GM08714 (cell line): Measurements from ENCODE around the gene ZNF354B.
"Not testable (repeated sequence)": the region's sequence is repeated elsewhere in the genome, so short reads cannot be mapped to it uniquely, and the experiment has no call there.

ENCODE experiments used
- H3K4me3 ChIP-seq: fragments of 200-500 bp; sonication (Bioruptor generic); 2 replicates; pipeline ENCODE4 v1.5.1; 2014; ENCODE audit warnings: mild to moderate bottlenecking, low read length, inconsistent platforms
- ZNF274 ChIP-seq: IDR thresholded peaks from 2 replicates; pipeline ENCODE4 v1.6.1; 2012; ENCODE audit warnings: mild to moderate bottlenecking, low read depth, low read length

The ZNF354B gene

DNA sequence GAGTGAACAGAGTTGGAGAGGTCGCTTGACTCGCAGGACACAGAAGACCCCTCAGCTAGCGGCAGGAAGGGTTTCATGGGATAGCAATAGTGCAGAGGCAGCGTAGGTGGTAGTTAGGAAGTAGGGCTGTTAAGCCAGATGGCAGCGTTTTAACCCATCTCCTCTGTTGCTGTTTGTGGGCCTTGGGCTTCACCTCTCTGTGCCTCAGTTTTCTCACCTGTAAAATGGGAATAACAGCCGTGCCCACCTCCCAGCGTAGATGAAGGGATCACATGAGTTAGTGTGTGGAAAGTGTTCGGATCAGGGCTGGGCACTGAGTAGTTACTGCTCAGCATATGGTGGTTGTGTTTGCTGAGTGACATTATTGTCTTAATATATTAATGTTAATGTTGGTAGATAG is 1.9 kb downstream of the ZNF354B start:
- H3K4me3 ChIP-seq = no peak overlapping the region
- no peak for TF ChIP-seq ZNF274

DNA sequence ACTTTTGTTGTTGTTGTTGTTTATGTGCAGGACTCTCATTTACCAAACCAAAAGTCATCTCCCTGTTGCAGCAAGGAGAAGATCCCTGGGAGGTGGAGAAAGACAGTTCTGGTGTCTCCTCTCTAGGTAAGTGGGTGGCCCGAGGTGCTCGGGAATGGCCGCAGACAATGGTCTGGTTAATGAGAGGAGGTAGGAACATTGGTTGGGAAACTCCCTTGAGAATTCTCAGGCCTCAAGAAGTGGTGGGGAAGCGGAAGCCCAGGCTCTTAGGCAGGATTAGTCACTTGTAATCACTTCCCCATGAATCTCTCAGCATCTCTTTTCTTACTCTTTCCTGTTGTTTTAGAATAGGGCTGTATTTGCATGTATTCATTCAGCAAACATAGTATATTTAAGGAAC is 7.2 kb downstream of the ZNF354B start:
- no peak overlapping the region for H3K4me3 ChIP-seq
- TF ChIP-seq ZNF274 = no peak

DNA sequence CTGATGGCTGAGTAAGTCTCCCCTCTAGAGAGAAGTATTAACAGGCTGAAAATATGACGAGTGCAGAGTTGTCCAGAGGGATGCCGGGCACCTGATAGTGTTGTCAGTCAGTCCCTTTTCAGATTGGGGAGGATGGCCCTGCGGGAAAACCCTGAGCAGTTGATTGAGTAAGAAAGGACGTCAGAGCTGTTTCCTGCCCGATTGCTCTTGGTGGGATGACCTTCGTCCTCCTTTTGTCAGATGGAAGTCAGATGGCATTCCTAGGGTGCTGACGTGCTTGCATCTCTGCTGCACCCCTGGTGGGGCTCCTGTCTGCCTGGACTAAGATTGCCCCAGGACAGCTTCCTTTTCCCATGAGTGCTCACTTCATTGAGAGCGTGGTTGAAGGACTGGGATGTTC is 9.8 kb downstream of the ZNF354B start:
- H3K4me3 ChIP-seq = no peak overlapping the region
- TF ChIP-seq ZNF274 = no peak

DNA sequence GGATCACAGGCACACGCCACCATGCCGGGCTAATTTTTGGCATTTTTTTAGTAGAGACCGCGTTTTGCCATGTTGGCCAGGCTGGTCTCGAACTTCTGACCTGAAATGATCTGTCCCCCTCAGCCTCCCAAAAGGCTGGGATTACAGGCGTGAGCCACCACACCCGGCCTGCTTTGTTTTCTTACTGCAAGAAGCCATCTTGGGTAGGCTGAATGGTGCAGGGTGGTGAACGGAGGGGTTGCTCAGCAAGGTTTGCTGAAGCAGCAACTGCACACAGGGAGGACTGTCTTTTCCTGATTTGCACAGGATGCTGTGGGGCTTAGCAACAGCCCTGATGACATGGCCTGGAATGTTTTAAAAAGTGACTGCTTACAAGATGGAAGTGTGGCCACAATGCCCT is 10.7 kb downstream of the ZNF354B start:
- TF ChIP-seq ZNF274 = no peak
- no peak overlapping the region for H3K4me3 ChIP-seq

DNA sequence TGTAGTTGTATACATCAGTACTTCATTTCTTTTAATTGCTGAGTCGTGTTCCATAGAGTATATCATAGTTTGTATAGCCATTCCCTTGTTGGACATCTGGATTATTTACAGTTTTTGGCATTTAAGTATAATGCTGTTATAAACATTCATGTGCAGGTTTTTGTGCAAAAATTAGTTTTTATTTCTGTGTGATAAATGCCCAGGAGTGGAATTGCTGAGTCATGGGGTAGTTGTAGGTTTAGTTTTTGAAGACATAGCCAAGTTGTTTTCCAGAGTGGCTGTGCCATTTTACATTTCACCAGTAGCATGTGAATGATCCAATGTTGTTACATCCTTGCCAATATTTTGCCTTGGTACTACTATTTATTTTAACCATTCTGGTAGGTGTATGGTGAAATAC is 12.5 kb downstream of the ZNF354B start:
- TF ChIP-seq ZNF274 = no peak
- no peak overlapping the region for H3K4me3 ChIP-seq

DNA sequence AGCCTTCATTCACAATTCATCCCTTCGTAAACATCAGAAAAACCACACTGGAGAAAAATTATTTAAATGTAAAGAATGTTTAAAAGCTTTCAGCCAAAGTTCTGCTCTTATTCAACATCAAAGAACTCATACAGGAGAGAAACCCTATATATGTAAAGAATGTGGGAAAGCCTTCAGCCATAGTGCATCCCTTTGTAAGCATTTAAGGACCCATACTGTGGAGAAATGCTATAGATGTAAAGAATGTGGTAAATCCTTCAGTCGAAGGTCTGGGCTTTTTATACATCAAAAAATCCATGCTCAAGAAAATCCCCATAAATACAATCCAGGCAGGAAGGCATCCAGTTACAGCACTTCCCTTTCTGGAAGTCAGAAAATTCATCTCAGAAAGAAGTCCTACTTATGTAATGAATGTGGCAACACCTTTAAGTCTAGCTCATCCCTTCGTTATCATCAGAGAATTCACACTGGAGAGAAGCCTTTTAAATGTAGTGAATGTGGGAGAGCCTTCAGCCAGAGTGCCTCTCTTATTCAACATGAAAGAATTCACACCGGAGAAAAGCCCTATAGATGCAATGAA is 23.5 kb downstream of the ZNF354B start:
- H3K4me3 ChIP-seq = not testable (repeated sequence)

DNA sequence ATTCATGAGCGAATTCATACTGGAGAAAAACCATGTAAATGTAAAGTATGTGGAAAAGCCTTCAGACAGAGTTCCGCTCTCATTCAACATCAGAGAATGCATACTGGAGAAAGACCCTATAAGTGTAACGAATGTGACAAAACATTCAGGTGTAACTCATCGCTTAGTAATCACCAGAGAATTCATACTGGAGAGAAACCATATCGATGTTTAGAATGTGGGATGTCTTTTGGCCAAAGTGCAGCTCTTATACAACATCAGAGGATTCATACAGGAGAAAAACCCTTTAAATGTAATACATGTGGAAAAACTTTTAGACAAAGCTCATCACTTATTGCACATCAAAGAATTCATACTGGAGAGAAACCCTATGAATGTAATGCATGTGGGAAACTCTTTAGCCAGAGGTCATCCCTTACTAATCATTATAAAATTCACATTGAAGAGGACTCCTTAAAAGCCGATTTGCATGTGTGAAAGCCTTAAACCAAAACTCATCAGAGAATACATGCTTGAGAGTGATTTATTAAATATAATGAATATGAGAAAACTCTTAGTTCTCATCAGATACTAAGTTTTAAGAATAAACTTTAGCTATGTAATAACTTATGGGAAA is 24.2 kb downstream of the ZNF354B start:
- no peak overlapping the region for H3K4me3 ChIP-seq
- TF ChIP-seq ZNF274 = peak; percentile 49

DNA sequence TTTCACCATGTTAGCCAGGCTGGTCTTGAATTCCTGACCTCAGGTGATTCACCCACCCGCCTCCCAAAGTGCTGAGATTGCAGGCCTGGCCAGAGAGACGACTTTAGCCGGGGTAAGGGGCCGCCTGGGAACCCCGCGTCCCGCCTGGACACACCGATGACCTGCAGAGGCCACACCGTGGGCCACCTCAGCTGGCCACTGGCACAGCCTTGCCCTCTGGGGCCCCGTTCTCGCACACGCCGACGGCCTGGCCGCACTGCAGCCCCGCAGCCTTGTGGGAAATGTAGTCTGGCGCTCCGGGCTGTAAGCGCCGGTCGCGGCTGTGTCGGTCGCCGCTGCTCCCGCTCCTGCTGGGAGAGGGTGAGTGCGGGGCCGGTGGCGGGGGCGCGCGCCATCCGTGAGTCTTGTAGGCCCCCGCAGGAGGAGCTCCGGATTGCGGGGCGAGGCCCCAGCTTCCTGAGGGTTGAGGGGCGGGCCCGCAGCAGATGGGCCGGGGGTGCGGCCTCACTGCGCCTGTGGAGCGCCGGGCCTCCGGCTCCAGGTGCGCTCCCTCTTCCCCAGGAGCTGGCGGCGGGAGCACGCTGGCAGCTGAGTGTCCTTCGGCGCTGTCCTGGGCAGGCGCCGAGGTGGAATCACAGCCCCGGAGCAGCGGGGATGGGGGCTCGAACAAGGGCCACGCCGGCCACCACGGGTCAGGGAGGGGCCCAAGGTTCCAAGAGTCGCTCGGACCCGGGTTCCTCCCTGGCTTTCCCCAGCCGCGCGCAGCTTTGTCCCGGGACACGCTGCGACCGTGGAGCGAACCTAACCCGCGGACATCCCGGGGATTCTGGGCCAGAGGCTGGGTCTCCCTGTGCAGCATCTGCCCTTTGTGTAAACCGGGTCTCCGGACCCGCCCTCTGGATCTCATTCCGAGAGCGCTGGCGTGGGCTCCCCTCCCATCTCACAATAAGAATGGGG is 36.1 kb downstream of the ZNF354B start, which contains the start of gene ZFP2:
TSS of gene ZFP2 (plus strand) at position 299 of the 957 bp plus-strand sequence. CDS start 35,401 bp downstream, outside the sequence.
- TF ChIP-seq ZNF274 = no peak
- H3K4me3 ChIP-seq = peak within 1 kb of the TSS; percentile 45; the same call in 1 of the 2 replicates

DNA sequence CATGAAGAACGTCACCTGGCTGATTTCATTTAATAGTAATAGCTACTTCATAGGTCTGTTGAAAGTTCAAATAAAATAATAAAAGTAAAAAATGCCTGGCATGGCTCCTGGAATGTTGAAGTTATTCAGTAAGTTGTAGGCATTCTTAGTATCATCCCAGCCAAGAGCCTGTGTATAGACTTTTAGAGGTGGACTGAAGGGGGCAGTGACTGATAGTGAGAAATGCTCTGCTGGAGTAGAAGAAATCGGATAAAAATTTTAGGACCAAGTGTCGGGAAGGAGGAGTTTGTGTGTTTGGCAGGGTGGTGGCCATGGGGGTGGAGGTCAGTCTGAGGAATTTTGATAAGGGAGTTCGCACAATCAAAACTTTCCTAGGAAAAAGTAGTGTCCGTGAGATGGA is 39.5 kb downstream of the ZNF354B start:
- no peak overlapping the region for H3K4me3 ChIP-seq
- no peak for TF ChIP-seq ZNF274

DNA sequence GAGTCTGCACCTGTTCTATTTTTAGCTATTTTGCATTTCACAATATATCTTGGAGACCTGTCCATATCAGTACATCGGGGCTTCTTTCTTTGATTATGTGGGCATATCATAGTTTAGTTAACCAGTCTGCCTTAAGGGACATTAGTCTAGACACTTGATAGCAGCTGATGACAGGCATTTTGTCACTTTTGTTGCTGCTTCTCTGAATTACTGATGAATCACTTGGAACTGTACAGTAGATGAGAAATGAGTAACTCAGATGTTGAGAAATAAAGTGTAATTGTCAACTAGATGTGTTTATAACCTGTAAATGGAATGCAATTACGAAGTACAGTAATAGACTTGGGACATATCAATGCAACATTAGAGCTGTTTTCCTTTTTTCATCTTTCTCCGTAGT is 43.1 kb downstream of the ZNF354B start:
- no peak for TF ChIP-seq ZNF274
- no peak overlapping the region for H3K4me3 ChIP-seq

DNA sequence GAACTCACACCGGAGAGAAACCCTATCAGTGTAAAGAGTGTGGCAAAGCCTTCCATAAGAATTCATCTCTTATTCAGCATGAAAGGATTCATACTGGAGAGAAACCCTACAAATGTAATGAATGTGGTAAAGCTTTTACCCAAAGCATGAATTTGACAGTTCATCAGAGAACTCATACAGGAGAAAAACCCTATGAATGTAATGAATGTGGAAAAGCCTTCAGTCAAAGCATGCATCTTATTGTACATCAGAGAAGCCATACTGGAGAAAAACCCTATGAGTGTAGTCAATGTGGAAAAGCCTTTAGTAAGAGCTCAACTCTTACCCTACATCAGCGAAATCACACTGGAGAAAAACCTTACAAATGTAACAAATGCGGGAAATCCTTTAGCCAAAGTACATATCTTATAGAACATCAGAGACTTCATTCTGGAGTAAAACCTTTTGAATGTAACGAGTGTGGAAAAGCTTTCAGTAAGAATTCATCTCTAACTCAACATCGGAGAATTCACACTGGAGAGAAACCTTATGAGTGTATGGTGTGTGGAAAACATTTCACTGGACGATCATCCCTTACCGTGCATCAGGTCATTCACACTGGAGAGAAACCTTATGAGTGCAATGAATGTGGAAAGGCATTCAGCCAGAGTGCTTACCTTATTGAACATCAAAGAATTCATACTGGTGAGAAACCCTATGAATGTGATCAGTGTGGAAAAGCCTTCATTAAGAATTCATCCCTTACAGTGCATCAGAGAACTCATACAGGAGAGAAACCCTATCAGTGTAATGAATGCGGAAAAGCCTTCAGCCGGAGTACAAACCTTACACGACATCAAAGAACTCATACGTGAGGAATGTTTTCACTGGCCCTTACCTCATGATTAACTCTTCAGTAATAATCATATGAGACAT is 72.3 kb downstream of the ZNF354B start:
- no peak overlapping the region for H3K4me3 ChIP-seq
- peak; percentile 90 for TF ChIP-seq ZNF274
